NCI-H82 treated with DMSO at 0.1 percent for 48 hours (cell line): Measurements from ENCODE around the gene PKN1.

Experiments
- DNase-seq: peaks from one replicate; lab custom pipeline; 2025; ENCODE audit not compliant: unreplicated experiment; lab: John Stamatoyannopoulos, UW

Gene PKN1

DNA sequence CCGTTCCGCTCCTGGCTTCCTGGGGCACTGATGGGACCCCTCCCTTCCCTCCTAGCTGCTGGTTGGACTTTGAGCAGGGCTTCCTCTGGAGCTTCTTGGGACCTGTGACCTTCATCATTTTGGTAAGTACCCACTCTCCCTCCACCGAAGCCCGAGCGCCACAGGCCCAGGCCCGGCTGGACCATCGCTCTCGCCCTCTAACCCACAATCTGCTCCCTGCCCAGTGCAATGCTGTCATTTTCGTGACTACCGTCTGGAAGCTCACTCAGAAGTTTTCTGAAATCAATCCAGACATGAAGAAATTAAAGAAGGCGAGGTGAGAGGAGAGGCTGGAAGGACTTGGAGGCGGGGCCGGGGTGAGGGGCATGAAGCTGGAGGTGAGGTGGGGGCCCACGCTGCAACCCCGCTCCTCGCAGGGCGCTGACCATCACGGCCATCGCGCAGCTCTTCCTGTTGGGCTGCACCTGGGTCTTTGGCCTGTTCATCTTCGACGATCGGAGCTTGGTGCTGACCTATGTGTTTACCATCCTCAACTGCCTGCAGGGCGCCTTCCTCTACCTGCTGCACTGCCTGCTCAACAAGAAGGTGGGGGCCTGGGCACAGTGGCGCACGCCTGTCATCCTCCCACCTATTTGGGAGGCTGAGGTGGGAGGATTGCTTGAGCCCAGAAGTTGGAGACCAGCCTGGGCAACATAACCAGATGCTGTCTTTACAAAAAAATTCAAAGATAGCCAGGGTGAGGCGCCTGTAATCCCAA is 26.3 kb upstream of the PKN1 start:
- no peak for DNase-seq

DNA sequence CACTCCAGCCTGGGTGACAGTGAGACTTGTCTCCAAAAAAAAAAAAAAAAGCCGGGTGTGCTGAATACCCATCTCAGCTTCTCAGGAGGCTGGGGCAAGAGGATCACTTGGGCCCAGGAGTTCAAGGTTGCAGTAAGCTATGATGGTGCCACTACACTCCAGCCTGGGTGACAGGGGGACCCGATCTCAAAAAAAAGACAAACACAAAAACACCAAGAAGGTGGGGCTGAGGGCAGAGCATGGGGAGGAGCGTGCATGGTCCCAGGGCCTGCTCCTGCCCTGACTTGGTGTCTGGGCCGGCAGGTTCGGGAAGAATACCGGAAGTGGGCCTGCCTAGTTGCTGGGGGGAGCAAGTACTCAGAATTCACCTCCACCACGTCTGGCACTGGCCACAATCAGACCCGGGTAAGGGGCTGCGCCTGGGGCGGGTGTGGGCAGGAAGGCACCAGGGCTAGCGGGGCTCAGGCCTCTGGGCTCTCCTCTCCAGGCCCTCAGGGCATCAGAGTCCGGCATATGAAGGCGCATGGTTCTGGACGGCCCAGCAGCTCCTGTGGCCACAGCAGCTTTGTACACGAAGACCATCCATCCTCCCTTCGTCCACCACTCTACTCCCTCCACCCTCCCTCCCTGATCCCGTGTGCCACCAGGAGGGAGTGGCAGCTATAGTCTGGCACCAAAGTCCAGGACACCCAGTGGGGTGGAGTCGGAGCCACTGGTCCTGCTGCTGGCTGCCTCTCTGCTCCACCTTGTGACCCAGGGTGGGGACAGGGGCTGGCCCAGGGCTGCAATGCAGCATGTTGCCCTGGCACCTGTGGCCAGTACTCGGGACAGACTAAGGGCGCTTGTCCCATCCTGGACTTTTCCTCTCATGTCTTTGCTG is 25.3 kb upstream of the PKN1 start:
- DNase-seq: no peak

DNA sequence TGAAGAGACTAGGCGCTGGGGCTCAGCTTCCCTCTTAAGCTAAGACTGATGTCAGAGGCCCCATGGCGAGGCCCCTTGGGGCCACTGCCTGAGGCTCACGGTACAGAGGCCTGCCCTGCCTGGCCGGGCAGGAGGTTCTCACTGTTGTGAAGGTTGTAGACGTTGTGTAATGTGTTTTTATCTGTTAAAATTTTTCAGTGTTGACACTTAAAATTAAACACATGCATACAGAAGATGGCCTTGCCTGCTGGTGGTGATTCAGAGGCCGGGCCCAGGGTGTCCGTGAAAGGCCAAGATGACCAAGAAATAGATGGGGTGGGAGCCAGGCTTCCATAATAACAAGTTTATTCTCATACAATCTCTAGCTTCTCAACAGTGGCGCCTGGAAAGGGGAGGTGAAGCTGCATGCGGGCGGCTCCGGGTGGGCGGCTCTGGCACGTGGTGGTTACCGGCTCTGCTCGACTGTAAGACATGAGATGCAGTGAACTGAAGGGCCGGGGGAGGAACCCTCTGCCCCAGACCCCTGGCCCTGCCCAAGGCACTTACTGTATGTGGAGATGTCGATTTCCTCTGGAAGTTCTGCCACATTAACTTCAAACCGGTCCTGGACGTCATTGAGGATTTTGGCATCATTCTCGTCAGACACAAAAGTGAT is 24.5 kb upstream of the PKN1 start:
- DNase-seq: no peak

DNA sequence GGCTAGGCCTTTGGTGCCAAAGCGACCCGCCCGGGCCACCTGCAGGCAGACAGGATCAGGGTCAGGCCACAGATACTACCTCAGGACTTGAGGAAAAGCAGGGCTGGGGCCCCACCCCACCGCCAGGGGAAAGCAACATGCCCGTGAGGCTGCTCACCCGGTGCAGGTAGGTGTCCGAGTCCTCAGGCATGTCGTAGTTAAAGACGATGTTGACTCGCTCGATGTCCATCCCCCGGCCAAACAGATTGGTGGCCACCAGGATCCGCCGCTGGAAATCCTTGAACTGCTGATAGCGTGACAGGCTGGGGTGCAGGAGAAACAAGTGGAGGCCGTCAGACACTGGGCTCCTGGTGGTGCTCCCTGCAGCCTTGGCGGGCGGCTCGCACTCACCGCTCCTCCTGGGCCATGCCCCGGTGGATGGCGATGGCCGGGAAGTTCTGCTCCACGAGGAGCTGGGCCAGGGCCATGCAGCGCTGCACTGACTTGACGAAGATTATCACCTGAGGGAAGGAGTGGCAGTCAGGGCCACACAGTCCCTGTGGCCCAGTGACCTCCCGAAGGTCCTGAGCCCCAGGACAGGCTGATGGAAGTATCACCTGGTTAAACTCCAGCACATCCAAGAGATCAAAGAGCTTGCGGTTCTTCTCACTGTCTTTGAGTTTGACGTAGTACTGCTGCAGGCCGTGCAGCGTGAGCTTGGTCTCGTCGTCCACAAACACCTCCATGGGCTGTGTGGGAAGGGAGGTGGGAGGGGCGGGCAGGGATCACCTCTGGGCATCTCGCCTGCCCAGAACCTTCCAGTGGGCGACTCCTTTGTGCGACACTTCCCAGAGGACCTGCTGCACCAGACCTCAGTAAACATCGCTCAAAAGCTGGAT is 23.7 kb upstream of the PKN1 start:
- no peak for DNase-seq

DNA sequence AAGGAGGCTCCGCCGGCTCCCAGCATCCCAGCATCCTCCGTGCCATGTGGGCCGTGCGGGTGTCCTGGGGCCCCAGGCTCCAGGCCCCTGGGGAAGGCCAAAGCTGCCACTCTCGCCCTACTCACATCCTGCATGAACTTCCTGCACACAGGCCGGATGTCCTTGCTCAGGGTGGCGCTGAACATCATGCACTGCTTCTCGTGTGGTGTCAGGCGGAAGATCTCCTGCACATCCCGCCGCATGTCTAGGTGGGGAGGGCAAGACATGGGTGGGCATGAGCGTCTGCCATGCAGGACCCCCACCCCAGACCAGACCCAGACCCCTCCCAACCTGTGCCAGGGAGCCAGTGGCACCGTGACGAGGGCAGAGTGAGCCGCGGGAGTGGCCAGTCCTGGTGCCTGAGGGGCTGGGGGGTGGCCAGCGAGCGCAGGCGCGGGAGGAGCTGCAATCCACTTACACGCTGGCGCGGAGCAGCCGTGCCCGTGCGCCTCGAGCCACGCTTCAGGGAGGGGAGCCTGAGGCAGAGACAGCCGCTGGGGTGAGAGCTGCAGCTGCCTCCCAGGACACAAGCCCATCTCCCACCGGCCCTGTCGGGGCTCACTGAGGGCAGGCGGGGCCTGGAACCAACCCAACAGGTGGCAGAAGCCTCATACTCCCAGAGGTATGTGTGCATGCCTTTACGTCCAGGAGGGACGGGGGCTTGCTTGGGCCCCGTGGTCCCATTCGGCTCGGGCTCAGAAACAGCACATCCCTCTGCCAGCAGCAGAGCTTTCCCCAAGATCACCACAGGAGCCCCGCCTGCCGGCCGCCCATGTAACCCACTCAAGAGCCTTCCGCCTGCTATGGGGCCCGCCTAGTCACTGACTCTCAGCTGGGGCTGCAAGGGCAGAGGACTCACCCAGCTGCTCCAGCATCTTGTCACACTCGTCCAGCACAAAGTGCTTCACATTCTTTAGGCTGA is 22.7 kb upstream of the PKN1 start:
- DNase-seq: no peak

DNA sequence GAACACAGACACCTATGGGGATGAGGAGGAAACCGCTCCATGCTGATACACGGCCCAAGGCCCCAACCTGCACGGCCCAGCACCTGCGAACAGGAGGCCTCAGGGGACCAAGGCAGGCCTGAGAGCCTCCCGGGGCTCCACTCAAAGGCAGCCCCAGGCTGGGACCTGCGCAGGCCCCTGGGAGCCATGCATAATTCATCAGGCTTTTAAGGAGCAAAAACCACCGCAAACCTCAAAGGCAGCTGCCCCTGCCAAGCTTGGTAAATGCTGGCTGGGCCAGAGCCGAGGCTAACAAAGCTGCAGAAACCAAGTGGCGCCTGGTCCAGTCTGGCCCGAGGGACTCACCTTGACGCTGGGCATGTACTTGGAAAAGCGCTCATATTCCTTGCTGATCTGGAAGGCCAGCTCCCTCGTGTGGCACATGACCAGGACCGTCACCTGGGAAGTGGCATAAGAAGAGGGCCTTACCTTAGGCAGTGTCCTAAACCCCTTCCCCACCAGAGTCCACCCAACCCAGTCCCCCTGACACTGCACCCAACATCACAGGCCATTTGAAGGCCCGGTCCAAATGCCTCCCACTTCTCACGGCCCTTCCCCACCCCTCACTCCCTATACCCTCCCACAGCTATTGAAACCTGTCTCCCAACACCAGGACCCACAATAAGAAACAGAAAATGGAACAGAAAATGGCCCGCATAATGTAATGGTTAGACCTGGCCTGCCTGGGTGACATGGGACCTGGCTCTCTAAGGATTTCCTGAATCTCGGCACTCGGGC is 21.8 kb upstream of the PKN1 start:
- DNase-seq: no peak

DNA sequence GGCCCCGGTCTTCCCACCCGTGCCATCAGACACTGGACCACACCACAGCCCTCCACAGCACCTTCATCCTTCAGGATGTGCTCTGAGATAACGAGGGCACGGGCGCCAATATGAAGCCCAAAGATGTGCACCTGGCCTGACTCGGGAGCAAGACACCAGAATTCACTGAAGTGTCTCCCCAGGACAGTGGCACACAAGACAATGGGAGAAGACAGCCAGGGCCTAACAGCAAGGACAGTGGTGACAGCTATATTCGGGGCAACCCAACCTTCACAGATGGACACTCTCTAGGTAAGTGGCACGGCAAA is 21.2 kb upstream of the PKN1 start:
- no peak for DNase-seq

DNA sequence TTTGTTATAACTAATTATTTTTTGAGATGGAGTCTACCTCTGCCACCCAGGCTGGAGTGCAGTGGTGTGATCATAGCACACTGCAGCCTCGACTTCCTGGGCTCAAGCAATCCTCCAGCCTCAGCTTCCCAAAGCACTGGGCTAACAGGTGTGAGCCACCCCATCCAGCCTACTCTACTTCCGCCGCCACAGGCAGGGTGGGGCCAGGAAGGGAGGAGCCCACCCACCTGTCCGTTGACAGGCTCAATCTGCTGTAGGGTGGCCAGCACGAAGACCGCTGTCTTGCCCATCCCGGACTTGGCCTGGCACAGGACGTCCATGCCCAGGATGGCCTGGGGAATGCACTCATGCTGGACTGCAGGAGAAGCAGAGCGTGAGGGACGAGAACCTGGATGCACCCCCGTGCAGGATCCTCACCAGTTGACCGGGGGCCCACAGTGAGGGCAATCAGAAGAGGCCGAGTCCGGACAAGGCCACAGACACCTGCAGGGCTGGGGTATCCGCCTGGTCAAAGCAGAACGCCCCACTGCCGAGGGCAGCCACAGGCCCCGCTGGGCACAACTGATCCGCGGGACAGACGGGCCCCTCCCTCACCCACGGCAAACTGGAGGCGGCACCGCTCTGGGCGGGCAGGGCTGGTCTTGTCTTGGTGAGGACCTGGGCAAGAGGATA is 20.6 kb upstream of the PKN1 start:
- DNase-seq: no peak

DNA sequence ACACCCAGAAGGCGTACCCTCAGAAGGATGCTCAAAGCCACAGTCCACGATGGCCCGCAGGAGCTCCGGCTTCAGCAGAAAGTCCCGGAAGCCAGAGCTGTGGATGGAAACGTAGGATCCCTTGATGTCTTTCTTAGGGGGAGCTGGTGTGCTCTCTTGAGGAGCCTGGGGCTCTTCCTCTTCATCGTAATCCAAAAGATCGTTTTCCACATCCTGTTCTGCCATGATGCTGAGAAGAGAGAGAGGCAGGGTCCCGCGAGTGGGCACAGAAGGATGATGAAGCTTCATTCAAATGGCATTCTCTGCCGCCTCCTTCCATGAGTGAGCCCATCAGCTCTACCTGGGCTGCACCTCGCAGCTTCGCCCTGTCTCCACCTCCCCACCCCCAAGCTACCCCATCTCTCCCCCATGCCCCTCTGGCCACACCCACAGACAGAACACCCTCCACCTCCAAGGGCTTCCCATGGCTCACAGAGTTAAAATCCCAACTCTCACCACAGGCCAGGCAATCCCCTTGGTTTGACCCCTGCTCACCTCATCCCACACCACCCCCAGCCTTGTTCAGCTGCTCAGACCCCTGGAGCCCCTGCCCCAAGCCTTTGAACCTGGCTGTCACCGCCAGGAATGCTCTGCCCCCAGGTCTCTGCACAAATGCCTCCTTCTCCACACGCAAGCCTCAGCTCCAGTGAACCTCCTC is 20.0 kb upstream of the PKN1 start:
- no peak for DNase-seq

DNA sequence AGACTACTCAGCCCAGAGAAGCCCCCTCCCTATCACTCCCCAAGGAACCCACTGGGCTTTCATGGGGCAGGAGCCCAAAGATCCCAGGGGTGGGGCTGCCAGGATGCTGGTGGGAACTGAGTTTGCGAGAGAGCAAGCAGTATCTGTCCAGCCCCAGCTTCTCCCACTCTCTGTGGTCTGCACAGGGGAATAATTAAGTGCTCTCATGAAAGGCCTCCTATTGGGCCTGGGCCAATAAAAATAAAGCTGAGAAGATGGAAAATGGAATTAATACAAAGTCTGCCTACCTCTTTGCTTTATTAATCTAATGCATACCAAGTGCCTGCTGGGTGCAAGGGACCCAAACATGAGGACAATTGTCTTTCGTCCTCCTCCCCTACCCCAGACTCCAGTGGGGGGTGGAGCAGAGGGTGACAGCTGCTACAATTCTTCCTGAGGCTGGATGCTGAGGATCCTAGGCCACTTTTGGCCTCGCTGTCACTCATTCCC is 19.4 kb upstream of the PKN1 start:
- no peak for DNase-seq

DNA sequence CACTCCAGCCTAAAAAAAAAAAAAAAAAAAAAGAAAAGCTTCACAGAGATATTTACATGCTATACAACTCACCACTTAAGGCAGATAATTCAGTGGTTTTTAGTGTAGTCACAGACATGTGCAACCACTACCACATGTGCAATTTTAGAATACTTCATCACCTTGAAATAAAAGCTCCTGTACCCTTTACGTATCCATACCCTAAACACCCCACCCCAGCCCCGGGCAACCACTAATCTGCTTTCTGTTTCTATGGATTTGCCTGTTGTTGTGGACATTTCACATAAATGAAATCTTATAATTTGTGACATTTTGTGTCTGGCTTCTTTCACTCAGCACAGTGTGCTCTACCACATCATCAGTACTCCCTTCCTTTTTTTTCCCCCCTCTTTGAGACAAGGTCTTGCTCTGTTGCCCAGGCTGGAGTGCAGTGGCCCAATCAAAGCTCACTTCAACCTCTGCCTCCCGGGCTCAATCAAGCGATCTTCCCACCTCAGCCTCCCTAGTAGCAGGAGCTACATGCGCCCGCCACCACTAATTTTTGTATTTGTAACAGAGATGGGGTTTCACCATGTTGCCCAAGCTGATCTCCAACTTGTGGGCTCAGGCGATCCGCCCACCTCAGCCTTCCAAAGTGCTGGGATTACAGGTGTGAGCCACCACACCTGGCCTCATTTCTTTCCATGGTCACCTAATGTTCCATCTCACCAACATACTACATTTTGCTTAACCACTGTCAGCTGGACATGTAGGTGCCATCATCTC is 18.0 kb upstream of the PKN1 start:
- no peak for DNase-seq

DNA sequence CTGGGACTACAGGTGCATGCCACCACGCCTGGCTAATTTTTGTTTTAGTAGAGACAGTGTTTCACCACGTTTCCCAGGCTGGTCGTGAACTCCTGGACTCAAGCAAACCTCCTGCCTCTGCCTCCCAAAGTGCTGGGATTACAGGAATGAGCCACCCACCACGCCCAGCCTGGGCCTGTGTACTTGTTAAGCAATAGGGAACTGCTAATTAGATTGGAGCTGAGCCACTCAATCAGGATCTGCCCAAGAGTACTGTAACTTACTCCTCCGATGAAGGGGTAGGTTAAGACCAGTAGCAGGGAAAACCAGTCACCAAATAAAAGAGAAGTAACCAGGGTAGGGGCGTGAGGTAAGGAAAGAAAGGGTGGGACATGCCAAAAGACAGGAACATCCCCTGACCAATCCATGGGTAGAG is 16.3 kb upstream of the PKN1 start:
- DNase-seq: peak; percentile 94

DNA sequence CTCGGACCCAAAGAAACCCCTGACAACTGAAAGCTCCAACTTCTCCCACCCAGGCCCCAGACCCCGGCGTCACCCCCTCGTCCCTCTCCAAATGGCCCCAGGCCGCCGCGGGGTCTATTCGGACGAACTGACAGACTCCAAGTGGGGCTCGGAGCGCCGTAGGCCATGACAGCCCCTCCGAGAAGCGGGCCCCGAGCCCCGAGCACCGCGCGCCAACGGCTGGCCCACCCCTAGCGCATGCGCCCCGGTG is 14.3 kb upstream of the PKN1 start:
- DNase-seq: no peak

DNA sequence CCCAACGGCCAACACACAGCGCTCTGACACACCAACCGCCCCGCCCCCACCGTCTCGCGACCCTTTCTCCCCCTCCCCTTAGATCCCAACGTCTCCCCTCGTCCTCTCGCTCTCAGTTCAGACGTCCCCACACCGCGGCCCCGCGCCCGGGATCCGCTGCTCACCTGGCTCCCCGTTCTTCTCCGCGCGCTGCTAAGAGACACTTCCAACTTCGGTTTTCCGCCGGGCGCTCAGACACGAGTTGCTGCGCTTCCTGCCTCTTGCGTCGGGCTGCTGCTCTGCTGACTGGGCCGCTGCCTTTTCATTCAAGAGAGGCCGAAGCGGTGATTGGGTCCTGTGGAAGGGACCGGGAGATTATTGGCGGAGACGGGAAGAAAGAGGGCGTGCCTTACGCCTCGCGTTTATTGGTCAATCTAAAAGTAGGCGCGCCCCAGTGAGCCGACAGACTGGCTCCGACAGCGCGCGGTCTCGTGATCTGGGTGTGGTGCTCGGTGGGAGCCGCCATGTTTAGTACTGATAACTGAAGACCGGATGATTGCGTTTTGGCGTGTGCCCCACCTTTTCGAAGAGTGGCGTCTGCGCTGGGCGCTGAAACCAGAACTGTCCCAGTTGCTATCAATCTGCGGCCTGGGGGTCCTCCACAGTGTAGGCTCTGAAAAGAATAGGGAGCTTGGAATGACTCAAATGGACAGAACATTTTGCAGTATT is 13.8 kb upstream of the PKN1 start, which contains the start of gene DDX39A:
Gene DDX39A, minus strand, starts transcription at position 236 of the 708 bp plus-strand sequence. CDS start 6,121 bp downstream, outside the sequence.
- DNase-seq: peak; percentile 100

DNA sequence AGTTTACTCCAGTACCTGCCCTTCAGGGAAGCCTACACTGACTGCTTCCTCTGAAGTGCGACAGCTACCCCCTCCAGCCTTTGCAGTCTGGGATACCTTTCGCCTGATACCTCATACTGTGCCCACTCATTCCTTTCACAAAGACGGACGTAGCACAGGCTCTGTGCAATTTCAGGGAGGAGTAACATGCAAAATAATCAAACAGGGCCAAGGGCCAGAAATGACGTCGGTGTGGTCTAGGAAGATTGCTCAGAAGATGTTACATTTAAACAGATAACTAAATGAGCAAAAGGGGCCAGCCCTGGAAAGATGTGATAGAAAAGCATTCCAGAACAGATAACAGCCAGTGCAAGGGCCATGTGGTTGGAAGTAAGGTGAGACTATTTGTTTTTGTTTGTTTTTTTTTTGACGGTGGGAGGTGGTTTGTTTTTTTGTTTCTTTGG is 7.4 kb upstream of the PKN1 start:
- DNase-seq: no peak

DNA sequence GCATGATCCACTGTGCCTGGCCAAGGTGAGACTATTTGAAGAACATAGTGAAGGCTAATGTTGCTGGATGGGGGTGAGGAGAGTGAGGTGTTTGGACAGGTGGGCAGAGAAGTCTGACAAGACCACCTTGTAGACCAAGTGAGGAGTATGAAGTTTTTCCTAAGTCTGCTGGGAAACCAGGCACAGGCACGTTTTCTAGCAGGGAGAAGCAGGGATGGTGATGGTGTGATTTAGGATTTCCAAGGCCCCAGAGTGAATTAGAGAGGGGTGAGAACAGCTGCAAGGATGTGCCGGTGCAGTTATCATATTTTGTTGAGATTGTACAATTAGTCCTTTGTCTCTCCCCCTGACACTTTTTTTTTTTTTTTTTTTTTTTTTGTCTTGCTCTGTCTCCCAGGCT is 5.6 kb upstream of the PKN1 start:
- no peak for DNase-seq
